HG02981 (cell line): ENCODE measurements around the gene EXOC3L4.

Experiments
- ATAC-seq: cut with Tn5 transposase; IDR thresholded peaks from one replicate; pipeline ENCODE4 v1.9.1; 2021; ENCODE audit warnings: mild to moderate bottlenecking, moderate library complexity; ENCODE audit not compliant: unreplicated experiment

Gene EXOC3L4

GRCh38 chr14:103070263-103070885 is 24.2 kb upstream of the EXOC3L4 start:
- no peak for ATAC-seq

DNA sequence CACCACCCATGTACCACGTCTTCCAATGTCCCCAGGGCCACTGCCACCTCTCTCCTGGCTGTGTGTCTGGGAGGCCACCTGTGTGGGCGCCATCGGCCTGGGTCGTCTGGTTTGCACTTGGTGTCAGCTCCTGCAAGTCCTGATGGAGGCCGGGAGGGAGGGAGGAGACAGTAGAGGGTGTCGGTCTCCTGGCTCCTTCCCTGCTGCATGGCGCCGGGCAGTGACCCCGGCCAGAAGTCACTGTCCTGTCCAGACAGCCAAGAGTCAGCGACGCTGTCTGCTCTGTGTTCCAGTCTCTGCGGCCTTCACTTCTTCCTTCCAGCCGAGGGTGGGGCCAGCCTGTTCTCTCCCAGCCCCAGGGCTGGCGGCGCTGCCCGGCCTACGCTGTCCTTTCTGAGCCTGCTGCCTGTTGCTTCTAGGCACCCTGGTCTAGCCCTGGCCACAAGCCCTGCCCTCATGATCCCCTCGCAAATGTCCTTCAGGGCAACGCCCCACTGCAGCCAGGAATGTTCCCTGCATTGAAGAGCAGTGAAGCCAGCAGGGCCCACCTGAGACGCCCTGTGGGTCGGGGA is 23.5 kb upstream of the EXOC3L4 start:
- ATAC-seq = no peak

DNA sequence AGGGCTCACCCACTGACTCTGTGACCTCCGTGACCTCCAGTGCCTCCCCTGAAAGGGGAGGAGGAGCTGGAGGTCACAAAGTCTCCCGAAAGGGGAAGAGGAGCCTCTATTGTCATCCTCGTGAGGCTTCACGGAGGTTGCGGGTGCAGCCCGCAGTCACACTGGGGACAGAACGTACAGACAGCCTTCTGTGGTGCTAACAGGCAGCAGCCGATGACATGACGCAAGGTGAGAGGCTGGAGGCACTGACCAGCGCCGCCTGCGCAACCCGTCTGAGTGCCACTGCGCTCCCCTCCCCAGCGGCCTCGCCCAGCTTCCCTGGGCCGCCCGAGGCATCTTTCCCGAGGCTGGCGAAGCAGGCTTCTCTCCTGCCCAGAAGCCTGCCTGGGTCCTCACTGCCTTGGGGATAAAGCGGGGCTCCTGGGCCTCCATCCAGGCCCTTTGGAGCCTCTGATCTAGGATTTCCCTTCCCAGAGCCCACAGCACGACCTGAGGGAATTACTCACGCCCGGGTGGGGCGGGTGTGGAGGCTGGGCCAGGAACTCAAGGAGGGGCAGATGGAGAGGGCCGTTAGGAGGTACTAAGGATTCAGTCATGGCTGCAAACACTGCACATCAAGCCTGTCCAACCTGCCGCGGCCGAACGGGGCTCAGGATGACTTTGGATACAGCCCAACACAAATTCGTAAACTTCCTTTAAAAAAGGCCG is 22.8 kb upstream of the EXOC3L4 start:
- ATAC-seq = no peak

- ATAC-seq = no peak
Observed at GRCh38 chr14:103072595-103073366, 21.7 kb upstream of the EXOC3L4 start.

DNA sequence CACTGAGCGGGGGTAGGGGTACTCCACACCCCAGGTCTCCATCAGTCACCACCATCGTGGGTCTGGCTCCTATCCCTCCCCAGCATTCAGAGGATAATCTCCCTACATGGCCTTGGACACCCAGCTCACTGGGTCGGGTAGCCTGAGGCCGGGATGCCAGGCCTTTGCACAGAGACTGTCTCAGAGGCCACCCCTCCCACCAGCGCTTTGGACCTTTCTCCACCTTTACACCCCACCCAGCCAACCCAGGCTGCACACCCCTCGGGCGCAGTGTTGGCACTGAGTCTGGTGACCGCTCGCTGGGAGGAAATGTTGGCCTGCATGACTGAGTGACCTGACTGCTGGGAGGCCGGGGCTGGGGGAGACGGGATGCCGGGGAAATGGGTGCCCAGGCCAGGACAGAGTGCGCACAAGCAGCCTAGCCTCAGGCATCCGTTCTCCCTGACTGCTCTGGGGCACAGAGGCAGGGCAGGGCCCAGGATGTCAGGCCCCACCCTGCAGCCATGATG is 21.1 kb upstream of the EXOC3L4 start:
- ATAC-seq = no peak

- no peak for ATAC-seq
Observed at GRCh38 chr14:103073876-103074728, 20.4 kb upstream of the EXOC3L4 start.

DNA sequence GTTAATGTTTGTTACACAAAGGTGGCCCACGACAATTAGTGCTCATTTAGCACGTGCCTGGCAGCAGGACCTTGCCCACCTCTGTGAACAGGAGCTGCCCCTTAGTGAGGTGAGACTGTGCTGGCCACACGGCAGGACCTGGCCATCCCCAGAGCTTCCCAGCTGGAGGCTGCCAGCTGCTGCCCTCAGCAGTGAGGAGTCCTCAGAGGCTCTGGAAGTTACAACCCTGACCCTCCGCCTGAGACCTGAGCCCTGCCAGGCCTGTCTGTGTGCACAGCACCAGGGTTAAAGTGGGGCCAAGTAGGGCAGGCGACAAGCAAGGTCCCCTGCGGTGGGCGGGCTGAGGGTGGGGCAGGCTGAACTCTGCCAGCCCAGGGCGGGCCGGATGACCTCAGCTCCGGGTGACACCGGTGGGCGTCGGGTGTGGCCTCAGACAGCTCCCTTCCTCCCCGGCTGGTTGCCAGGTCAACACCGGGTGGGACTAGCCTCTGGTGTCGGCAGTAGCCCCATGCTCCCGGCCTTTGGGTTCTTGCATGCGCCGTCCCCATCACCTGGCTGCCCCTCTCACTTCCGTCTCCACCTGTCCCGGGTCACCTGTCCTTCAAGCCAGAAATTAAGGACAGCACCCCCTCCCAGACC is 19.7 kb upstream of the EXOC3L4 start:
- ATAC-seq = no peak

DNA sequence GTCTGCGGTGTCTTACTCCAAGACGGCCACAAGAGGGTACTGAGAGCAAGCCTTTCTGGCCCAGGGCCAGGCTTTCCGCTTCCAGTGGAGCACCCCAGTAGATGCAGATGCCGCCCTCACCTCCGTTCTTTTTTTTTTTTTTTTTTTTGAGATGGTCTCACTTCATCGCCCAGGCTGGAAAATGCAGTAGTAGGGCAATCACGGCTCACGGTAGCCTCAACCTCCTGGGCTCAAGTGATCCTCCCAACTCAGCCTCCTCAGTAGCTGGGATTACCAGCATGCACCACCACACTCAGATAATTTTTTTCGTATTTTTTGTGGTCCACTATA is 16.1 kb upstream of the EXOC3L4 start:
- ATAC-seq = peak; percentile 56

GRCh38 chr14:103078860-103079587 is 15.5 kb upstream of the EXOC3L4 start:
- ATAC-seq = no peak

- no peak for ATAC-seq
Observed at GRCh38 chr14:103081951-103082350, 12.6 kb upstream of the EXOC3L4 start.

- ATAC-seq = no peak
Observed at GRCh38 chr14:103084021-103084919, 10.3 kb upstream of the EXOC3L4 start, which contains the start of gene LBHD2. Gene LBHD2 (plus strand): TSS chr14:103084210. CDS start chr14:103086013, 1,803 bp downstream.

DNA sequence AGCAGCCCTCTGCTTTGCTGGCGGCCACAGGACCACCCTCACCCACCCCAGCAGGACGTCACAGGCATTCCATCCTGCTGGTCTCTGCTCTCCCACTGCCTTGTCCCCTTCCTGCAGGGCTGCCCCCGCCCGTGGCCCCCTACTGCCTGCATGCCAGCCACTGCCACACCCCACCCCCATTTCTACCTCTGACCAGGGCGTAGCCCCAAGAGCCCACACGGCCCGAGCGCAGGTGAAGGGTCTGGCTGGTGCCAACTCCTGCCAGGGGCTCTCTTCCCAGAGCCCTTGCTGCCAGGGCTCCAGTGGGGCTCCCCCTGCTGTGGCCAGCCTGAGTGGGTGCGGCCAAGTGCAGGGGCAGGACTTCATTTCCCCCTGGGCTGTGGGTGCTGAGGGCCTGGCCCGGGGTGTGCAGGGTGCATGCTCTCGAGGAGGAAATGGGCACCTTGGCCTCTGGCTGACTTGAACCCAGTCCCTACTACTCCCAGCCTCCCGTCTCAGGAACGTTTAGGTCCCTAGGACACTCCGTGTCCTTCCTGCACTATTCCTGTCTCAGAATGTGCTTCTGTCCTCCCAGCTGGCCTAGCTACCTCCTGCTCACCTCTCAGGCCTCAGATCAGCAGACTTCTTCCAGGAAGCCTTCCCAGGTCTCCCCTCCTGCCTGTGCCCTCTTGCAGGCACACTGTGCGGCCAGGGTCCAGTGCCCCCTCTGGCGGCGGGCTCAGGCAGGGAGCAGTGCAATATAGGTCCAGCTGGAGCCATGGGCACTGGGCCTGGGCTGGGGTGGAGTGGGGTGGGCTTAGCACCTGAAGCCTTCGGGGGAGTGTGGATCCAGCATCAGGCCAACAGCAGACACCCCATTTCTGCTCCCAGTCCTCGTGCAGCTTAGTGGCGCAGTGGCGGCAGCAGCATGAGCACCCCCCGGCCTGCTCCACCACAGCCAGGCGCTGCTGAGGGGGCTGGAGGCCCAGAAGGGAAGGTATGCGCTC is 9.1 kb upstream of the EXOC3L4 start:
- no peak for ATAC-seq

GRCh38 chr14:103086771-103087342 is 7.7 kb upstream of the EXOC3L4 start:
- no peak for ATAC-seq

DNA sequence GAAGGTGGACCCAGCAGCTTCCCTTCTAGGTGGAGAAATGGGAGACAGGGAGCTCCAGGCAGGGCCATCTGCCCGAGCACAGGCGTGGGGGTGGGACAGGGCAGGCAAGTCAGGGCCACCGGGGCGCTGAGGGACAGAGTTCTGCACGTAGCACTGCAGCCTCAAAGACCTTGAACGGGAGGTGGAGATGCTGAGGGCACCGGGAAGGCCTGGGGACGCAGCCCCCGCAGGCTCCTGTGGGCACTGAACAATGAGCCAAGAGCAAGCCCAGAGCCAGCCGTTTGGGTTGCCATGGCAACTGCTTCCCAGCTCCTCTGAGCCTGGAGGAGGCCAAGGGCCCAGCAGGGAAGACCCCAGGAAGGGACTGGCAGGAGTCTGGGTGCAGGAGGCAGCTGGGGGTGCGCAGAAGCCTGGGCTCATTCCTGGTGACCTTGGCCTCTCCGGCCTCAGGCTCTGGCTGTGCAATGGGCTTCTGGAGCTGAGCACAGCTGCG is 7.1 kb upstream of the EXOC3L4 start:
- no peak for ATAC-seq

DNA sequence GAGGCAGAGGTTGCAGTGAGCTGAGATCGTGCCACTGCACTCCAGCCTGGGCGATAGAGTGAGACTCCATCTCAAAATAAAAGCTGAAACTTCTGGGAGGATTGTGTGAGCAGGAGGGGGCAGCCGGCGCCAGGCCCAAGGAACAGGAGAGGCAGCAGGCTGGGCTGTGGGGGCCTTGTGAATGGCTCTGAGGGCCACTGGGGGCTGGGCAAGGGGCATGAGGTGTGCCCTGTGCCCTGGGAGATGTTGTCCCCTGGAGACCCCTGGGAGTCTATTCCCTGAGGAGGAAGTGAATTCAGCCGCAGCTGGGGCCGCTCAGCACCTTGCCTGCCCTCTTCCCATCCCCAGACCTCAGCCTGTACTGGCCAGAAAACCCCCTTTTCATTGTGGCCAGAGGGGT is 5.6 kb upstream of the EXOC3L4 start:
- ATAC-seq = no peak
